GM23338 (cell line): ENCODE measurements around the gene FLNC. TPM values are rescaled to one million over a fixed set of nuclear protein-coding genes. Genes with fewer than 3 reads are reported as not detected.

Experiments used
- ATAC-seq: fragments of 200-7000 bp; cut with Tn5 transposase; 3 replicates; pipeline ENCODE4 v1.9.1; 2020
- DNase-seq: peaks from one replicate; pipeline ENCODE4 v3.0.0-alpha.2; 2015; ENCODE audit warnings: low spot score
- H2AFZ ChIP-seq: fragments of 200-600 bp; sonication (generic); 2 replicates; pipeline ENCODE4 v1.8.0; 2016; ENCODE audit warnings: antibody characterized with exemption, mild to moderate bottlenecking, moderate library complexity
- H3F3A ChIP-seq: fragments of 200-600 bp; sonication (generic); replicated peaks from 2 replicates; pipeline ENCODE4 v1.8.0; 2017; ENCODE audit warnings: antibody characterized with exemption, mixed run types, low read depth
- H3K27ac ChIP-seq: fragments of 200-600 bp; sonication (generic); 2 replicates; pipeline ENCODE4 v1.6.1; 2016; ENCODE audit warnings: low read depth
- H3K27me3 ChIP-seq: fragments of 200-600 bp; sonication (generic); 2 replicates; pipeline ENCODE4 v1.8.0; 2016; ENCODE audit warnings: mild to moderate bottlenecking, mixed run types, moderate library complexity; ENCODE audit not compliant: insufficient read depth
- H3K36me3 ChIP-seq: fragments of 200-600 bp; sonication (generic); 2 replicates; pipeline ENCODE4 v1.8.0; 2016; ENCODE audit warnings: mild to moderate bottlenecking; ENCODE audit not compliant: insufficient read depth
- H3K4me1 ChIP-seq: fragments of 200-600 bp; sonication (generic); 2 replicates; pipeline ENCODE4 v1.8.0; 2016; ENCODE audit warnings: mild to moderate bottlenecking, moderate library complexity; ENCODE audit not compliant: insufficient read depth
- H3K4me2 ChIP-seq: fragments of 200-600 bp; sonication (generic); 2 replicates; pipeline ENCODE4 v1.7.1; 2017; ENCODE audit warnings: mixed run types
- H3K4me3 ChIP-seq: fragments of 200-600 bp; sonication (generic); 2 replicates; pipeline ENCODE4 v1.6.1; 2016; ENCODE audit warnings: mixed run types
- H3K79me2 ChIP-seq: fragments of 200-600 bp; sonication (generic); replicated peaks from 2 replicates; pipeline ENCODE4 v1.8.0; 2017; ENCODE audit warnings: mild to moderate bottlenecking; ENCODE audit not compliant: insufficient read depth
- H3K9me2 ChIP-seq: fragments of 200-600 bp; sonication (generic); 2 replicates; pipeline ENCODE4 v1.8.0; 2017; ENCODE audit not compliant: insufficient read depth
- H4K20me1 ChIP-seq: fragments of 200-600 bp; sonication (generic); replicated peaks from 2 replicates; pipeline ENCODE4 v1.8.0; 2017; ENCODE audit warnings: mild to moderate bottlenecking; ENCODE audit not compliant: insufficient read depth
- H3K27ac Mint-ChIP-seq: 2 replicates; pipeline ENCODE4 v1.8.0; 2020; ENCODE audit warnings: inconsistent platforms, mild to moderate bottlenecking, moderate library complexity, mixed read lengths
- H3K27me3 Mint-ChIP-seq: 3 replicates; pipeline ENCODE4 v1.8.0; 2022; ENCODE audit warnings: low read depth, mild to moderate bottlenecking, moderate library complexity, mixed read lengths, inconsistent platforms; ENCODE audit not compliant: insufficient read depth, poor library complexity
- H3K36me3 Mint-ChIP-seq: 3 replicates; pipeline ENCODE4 v1.8.0; 2021; ENCODE audit warnings: low read depth, mild to moderate bottlenecking, inconsistent platforms, moderate library complexity, mixed read lengths
- H3K4me1 Mint-ChIP-seq: 3 replicates; pipeline ENCODE4 v1.8.0; 2020; ENCODE audit warnings: mild to moderate bottlenecking, inconsistent platforms, mixed read lengths
- H3K4me3 Mint-ChIP-seq: 3 replicates; pipeline ENCODE4 v1.8.0; 2021; ENCODE audit warnings: moderate library complexity, mild to moderate bottlenecking, inconsistent platforms, mixed read lengths
- H3K9me3 Mint-ChIP-seq: 3 replicates; pipeline ENCODE4 v1.8.0; 2020; ENCODE audit warnings: moderate library complexity, mild to moderate bottlenecking, inconsistent platforms, mixed read lengths
- CREB1 ChIP-seq: fragments of 250-450 bp; sonication (Bioruptor Pico); IDR thresholded peaks from 2 replicates; pipeline ENCODE4 v1.5.0; 2020; ENCODE audit warnings: low read depth, mild to moderate bottlenecking, moderate library complexity
- STAT1 ChIP-seq: IDR thresholded peaks from one replicate; pipeline ENCODE4 v1.6.1; 2016; ENCODE audit warnings: antibody characterized with exemption; ENCODE audit not compliant: unreplicated experiment
- ZNF114 ChIP-seq: fragments of 250-450 bp; sonication (Bioruptor Pico); IDR thresholded peaks from 2 replicates; pipeline ENCODE4 v1.5.0; 2020; ENCODE audit warnings: mild to moderate bottlenecking, moderate library complexity
- ZNF331 ChIP-seq: fragments of 250-450 bp; sonication (Bioruptor Pico); IDR thresholded peaks from 2 replicates; pipeline ENCODE4 v1.5.0; 2020; ENCODE audit warnings: low read depth, mild to moderate bottlenecking, moderate library complexity
- polyA plus RNA-seq: library from polyadenylated mRNA; unstranded; fragments of >200 nt; fragmentation: Nextera tagmentation; extraction: Ambion mirVana; gene quantifications from 2 replicates; pipeline ENCODE4 v1.2.1, GENCODE V29; 2016
- total RNA-seq: library from RNA; depleted of rRNA; stranded (reverse); fragments of >200 nt; shearing (Covaris generic); gene quantifications from 2 replicates; pipeline ENCODE4 v1.2.3, GENCODE V29; 2014
- TF ChIP-seq, protein P1 (sequence below), 2 experiments: fragments of 200-600 bp in 1 of 2; sonication (generic) in 1 of 2; conservative IDR thresholded peaks; 2 replicates each; pipeline versions ENCODE4 v1.5.1 to v1.6.1; 2016 to 2017; ENCODE audit warnings: antibody characterized with exemption in 2 of 2, low read depth in 2 of 2, mild to moderate bottlenecking in 2 of 2, moderate library complexity in 1 of 2
- TF ChIP-seq, protein P2 (sequence below): fragments of 250-450 bp; sonication (Bioruptor Pico); IDR thresholded peaks from 2 replicates; pipeline ENCODE4 v1.5.0; 2020; ENCODE audit warnings: mild to moderate bottlenecking, moderate library complexity

Gene FLNC
- total and polyA plus RNA-seq, 2 experiments from 2014 or later = 0.65 to 11.8 TPM

DNA sequence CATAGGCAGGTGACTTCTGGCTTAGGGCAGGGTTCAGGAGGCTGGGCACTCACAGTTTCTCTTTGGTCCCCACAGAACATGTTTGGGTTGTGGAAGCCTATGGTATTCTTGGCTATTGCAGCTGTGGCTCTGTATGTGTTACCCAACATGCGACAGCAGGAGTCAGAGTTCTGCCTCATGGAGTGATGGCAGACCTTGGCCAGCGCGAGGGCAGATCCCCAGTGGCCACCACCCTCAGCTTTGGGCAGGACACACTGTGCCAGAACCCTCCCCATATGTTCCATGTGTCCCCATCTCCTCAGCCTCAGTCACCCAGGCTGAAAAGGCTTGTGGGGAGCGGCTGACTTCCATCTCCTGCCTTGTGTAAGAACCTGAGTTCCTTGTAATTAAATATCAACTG lies 8.5 kb upstream of the FLNC start:
- H3K27me3 Mint-ChIP-seq = peaks cover 3% of the 10 kb centered on the region
- peaks cover 9% of the 10 kb centered on the region for H3K4me1 Mint-ChIP-seq
- no peaks in the 10 kb centered on the region; the same call in 1 of the 2 replicates for H4K20me1 ChIP-seq
- H2AFZ ChIP-seq = no peak overlapping the region
- TF ChIP-seq, protein P1, sequence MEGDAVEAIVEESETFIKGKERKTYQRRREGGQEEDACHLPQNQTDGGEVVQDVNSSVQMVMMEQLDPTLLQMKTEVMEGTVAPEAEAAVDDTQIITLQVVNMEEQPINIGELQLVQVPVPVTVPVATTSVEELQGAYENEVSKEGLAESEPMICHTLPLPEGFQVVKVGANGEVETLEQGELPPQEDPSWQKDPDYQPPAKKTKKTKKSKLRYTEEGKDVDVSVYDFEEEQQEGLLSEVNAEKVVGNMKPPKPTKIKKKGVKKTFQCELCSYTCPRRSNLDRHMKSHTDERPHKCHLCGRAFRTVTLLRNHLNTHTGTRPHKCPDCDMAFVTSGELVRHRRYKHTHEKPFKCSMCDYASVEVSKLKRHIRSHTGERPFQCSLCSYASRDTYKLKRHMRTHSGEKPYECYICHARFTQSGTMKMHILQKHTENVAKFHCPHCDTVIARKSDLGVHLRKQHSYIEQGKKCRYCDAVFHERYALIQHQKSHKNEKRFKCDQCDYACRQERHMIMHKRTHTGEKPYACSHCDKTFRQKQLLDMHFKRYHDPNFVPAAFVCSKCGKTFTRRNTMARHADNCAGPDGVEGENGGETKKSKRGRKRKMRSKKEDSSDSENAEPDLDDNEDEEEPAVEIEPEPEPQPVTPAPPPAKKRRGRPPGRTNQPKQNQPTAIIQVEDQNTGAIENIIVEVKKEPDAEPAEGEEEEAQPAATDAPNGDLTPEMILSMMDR (conservative IDR thresholded peaks at IDR 0.05; ENCODE audit: low read depth in 2 of 2) = no peak
- TF ChIP-seq CREB1 = no peak
- no peak for TF ChIP-seq STAT1
- TF ChIP-seq ZNF331 (CRISPR knock-in tag) = no peak
- no peak for TF ChIP-seq ZNF114
- H3K36me3 Mint-ChIP-seq = no peaks in the 10 kb centered on the region
- H3K4me3 Mint-ChIP-seq = no peak overlapping the region
- ATAC-seq = peak; percentile 13; the same call in 2 of the 3 replicates
- H3F3A ChIP-seq = no peaks in the 10 kb centered on the region
- no peaks in the 10 kb centered on the region for H3K27me3 ChIP-seq
- no peaks in the 10 kb centered on the region for H3K79me2 ChIP-seq
- no peak overlapping the region for H3K27ac ChIP-seq
- H3K4me3 ChIP-seq = no peak overlapping the region
- no peaks in the 10 kb centered on the region for H3K4me1 ChIP-seq
- no peaks in the 10 kb centered on the region for H3K36me3 ChIP-seq
- H3K27ac Mint-ChIP-seq = no peak overlapping the region
- no peak for DNase-seq
- H3K9me2 ChIP-seq = no peaks in the 10 kb centered on the region
- H3K9me3 Mint-ChIP-seq = no peaks in the 10 kb centered on the region
- H3K4me2 ChIP-seq = no peak overlapping the region

DNA sequence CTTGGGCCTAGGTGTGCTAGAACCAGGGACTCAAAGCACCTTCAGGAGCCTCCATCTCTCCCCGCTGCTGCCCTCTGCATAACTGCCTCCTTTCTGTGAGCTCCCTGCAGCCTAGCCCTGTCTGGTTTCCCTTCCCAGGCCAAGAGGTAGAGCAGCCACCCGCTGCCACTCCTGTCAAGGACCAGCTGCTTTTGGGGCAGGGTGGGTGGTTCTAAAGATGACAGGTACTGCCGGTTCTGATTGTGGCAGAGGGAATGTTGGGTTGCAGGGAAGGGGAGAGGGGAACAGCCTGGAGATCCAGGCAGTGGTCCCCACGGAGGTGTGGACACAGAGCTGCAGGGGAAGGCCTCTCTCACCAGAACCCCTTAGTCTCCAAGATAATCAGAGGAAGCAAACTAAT lies 3.7 kb upstream of the FLNC start:
- no peak overlapping the region for H3K27ac ChIP-seq
- TF ChIP-seq, protein P1 (conservative IDR thresholded peaks at IDR 0.05; ENCODE audit: low read depth in 2 of 2) = no peak
- TF ChIP-seq, protein P2, sequence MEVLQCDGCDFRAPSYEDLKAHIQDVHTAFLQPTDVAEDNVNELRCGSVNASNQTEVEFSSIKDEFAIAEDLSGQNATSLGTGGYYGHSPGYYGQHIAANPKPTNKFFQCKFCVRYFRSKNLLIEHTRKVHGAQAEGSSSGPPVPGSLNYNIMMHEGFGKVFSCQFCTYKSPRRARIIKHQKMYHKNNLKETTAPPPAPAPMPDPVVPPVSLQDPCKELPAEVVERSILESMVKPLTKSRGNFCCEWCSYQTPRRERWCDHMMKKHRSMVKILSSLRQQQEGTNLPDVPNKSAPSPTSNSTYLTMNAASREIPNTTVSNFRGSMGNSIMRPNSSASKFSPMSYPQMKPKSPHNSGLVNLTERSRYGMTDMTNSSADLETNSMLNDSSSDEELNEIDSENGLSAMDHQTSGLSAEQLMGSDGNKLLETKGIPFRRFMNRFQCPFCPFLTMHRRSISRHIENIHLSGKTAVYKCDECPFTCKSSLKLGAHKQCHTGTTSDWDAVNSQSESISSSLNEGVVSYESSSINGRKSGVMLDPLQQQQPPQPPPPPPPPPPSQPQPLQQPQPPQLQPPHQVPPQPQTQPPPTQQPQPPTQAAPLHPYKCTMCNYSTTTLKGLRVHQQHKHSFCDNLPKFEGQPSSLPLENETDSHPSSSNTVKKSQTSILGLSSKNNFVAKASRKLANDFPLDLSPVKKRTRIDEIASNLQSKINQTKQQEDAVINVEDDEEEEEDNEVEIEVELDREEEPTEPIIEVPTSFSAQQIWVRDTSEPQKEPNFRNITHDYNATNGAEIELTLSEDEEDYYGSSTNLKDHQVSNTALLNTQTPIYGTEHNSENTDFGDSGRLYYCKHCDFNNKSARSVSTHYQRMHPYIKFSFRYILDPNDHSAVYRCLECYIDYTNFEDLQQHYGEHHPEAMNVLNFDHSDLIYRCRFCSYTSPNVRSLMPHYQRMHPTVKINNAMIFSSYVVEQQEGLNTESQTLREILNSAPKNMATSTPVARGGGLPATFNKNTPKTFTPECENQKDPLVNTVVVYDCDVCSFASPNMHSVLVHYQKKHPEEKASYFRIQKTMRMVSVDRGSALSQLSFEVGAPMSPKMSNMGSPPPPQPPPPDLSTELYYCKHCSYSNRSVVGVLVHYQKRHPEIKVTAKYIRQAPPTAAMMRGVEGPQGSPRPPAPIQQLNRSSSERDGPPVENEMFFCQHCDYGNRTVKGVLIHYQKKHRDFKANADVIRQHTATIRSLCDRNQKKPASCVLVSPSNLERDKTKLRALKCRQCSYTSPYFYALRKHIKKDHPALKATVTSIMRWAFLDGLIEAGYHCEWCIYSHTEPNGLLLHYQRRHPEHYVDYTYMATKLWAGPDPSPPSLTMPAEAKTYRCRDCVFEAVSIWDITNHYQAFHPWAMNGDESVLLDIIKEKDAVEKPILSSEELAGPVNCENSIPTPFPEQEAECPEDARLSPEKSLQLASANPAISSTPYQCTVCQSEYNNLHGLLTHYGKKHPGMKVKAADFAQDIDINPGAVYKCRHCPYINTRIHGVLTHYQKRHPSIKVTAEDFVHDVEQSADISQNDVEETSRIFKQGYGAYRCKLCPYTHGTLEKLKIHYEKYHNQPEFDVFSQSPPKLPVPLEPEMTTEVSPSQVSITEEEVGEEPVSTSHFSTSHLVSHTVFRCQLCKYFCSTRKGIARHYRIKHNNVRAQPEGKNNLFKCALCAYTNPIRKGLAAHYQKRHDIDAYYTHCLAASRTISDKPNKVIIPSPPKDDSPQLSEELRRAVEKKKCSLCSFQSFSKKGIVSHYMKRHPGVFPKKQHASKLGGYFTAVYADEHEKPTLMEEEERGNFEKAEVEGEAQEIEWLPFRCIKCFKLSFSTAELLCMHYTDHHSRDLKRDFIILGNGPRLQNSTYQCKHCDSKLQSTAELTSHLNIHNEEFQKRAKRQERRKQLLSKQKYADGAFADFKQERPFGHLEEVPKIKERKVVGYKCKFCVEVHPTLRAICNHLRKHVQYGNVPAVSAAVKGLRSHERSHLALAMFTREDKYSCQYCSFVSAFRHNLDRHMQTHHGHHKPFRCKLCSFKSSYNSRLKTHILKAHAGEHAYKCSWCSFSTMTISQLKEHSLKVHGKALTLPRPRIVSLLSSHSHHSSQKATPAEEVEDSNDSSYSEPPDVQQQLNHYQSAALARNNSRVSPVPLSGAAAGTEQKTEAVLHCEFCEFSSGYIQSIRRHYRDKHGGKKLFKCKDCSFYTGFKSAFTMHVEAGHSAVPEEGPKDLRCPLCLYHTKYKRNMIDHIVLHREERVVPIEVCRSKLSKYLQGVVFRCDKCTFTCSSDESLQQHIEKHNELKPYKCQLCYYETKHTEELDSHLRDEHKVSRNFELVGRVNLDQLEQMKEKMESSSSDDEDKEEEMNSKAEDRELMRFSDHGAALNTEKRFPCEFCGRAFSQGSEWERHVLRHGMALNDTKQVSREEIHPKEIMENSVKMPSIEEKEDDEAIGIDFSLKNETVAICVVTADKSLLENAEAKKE (CRISPR knock-in tag) = no peak
- peaks cover 35% of the 10 kb centered on the region for H3K27me3 ChIP-seq
- Mint-ChIP-seq H3K4me3 (no peak overlapping the region), H3K9me3 (no peaks in the 10 kb centered on the region), H3K36me3 (no peaks in the 10 kb centered on the region), H3K4me1 (peaks cover 26% of the 10 kb centered on the region), H3K27ac (no peak overlapping the region; the same call in 1 of the 2 replicates), H3K27me3 (peaks cover 36% of the 10 kb centered on the region)
- H3K9me2 ChIP-seq = no peaks in the 10 kb centered on the region
- no peak overlapping the region for H2AFZ ChIP-seq
- no peak for ATAC-seq
- no peaks in the 10 kb centered on the region for H3K79me2 ChIP-seq
- peaks cover 8% of the 10 kb centered on the region; the same call in 1 of the 2 replicates for H3K4me1 ChIP-seq
- H3K4me2 ChIP-seq = no peak overlapping the region
- H3K36me3 ChIP-seq = no peaks in the 10 kb centered on the region
- no peaks in the 10 kb centered on the region for H4K20me1 ChIP-seq
- H3K4me3 ChIP-seq = no peak overlapping the region
- no peak for DNase-seq
- H3F3A ChIP-seq = 0 out of 2 replicates have a peak, but pooled peaks cover 3% of the 10 kb centered on the region
